RWPE2 (cell line): ENCODE measurements around the gene GSDMA.

Source experiments
- ATAC-seq: fragments of 200-7000 bp; cut with Tn5 transposase; 3 replicates; pipeline ENCODE4 v1.9.1; 2021; ENCODE audit warnings: low read depth
- DNase-seq: peaks from one replicate; pipeline ENCODE4 v3.0.0-alpha.2; 2020; ENCODE audit warnings: low spot score
- H3K27ac ChIP-seq: fragments of 450-650 bp; 2 replicates; pipeline ENCODE4 v1.5.1; 2017; ENCODE audit warnings: mild to moderate bottlenecking; ENCODE audit not compliant: poor library complexity, severe bottlenecking
- H3K27me3 ChIP-seq: fragments of 250-450 bp; sonication (Bioruptor Pico); 2 replicates; pipeline ENCODE4 v1.5.1; 2021; ENCODE audit warnings: mild to moderate bottlenecking, moderate library complexity; ENCODE audit not compliant: insufficient read depth, poor library complexity, severe bottlenecking
- H3K36me3 ChIP-seq: fragments of 250-450 bp; sonication (Bioruptor Pico); 2 replicates; pipeline ENCODE4 v1.5.1; 2020; ENCODE audit warnings: low read depth, mild to moderate bottlenecking, moderate library complexity
- H3K4me1 ChIP-seq: fragments of 250-450 bp; sonication (Bioruptor Pico); 2 replicates; pipeline ENCODE4 v1.5.1; 2021; ENCODE audit warnings: mild to moderate bottlenecking, moderate library complexity; ENCODE audit not compliant: insufficient read depth, poor library complexity, severe bottlenecking
- H3K4me3 ChIP-seq: fragments of 250-450 bp; sonication (Bioruptor Pico); 2 replicates; pipeline ENCODE4 v1.5.1; 2021; ENCODE audit warnings: mild to moderate bottlenecking, moderate library complexity; ENCODE audit not compliant: severe bottlenecking
- H3K9me3 ChIP-seq: fragments of 250-450 bp; sonication (Bioruptor Pico); 2 replicates; pipeline ENCODE4 v1.5.1; 2021; ENCODE audit warnings: mild to moderate bottlenecking, moderate library complexity; ENCODE audit not compliant: severe bottlenecking
- TF ChIP-seq, protein P1 (sequence below): fragments of 450-650 bp; IDR thresholded peaks from one replicate; pipeline ENCODE4 v1.5.1; 2017; ENCODE audit warnings: mild to moderate bottlenecking, moderate library complexity; ENCODE audit not compliant: poor library complexity, severe bottlenecking

GSDMA gene

DNA sequence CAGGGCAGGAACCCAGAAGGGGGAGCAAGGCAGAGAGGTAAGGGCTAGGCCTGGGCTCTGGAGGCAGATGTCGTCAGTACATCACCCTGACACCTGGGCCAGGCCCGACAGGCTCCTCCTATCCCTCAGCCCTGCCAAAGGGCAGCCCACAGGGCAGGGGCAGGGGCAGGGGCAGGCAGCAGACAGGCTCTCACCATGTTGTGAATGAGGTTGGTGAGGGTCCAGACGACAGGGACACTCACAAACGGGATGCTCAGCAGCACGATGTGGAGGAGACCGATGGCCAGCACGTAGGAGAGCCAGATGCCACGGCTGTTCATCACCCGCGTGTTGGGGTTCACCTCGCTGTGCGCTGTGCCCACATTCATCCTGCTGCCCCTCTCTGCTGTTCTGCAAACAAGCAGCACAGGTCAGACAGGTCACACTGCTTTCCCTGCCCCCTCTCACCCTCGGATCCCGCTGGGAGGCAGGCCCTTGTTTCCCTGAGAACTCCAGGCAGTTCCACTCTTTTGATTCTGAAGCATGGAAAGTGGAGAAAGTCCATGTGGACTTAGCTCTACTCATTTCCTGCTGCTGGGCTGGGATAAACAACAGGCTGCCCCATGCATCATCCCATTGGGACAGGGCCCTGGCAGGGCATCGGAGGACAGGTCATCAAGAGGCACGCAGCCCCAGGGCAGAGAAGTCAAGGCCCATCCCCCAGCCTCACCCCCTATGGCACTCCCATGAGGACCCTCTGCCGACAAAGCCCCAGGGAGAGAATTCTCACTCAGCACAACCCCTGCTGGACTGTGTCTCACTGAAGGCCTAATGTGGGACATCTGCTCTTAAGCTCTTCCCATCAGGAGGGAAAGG is 38.7 kb upstream of the GSDMA start:
- no peaks in the 10 kb centered on the region for H3K27me3 ChIP-seq
- no peaks in the 10 kb centered on the region for H3K9me3 ChIP-seq
- H3K36me3 ChIP-seq, result peaks cover 20% of the 10 kb centered on the region
- peaks cover 11% of the 10 kb centered on the region for H3K4me1 ChIP-seq
- DNase-seq (no peak), ATAC-seq (no peak)
- TF ChIP-seq, protein P1, sequence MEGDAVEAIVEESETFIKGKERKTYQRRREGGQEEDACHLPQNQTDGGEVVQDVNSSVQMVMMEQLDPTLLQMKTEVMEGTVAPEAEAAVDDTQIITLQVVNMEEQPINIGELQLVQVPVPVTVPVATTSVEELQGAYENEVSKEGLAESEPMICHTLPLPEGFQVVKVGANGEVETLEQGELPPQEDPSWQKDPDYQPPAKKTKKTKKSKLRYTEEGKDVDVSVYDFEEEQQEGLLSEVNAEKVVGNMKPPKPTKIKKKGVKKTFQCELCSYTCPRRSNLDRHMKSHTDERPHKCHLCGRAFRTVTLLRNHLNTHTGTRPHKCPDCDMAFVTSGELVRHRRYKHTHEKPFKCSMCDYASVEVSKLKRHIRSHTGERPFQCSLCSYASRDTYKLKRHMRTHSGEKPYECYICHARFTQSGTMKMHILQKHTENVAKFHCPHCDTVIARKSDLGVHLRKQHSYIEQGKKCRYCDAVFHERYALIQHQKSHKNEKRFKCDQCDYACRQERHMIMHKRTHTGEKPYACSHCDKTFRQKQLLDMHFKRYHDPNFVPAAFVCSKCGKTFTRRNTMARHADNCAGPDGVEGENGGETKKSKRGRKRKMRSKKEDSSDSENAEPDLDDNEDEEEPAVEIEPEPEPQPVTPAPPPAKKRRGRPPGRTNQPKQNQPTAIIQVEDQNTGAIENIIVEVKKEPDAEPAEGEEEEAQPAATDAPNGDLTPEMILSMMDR, result no peak
- H3K4me3 ChIP-seq, result no peak overlapping the region
- no peak overlapping the region for H3K27ac ChIP-seq

DNA sequence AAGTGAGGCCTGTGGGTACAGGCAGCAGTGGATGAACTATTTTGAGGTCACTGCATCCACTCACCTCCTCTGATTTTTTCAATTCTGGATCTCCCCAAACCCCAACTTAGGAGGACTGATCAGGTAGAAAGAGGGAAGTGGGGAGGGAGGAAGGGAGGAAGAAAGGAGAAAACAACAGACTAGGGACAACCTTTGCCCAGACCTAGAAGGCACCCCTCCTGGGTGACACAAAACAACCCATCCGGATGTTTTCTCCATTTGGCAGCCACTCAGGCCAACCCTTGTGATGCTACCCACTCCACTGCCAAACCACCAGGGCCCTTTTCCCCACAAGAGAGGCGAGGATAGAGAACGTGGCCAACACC is 38.1 kb upstream of the GSDMA start:
- DNase-seq (no peak), ATAC-seq (no peak)
- Histone ChIP-seq H3K36me3 (peaks cover 20% of the 10 kb centered on the region), H3K9me3 (no peaks in the 10 kb centered on the region), H3K27ac (no peak overlapping the region), H3K4me1 (peaks cover 16% of the 10 kb centered on the region), H3K4me3 (no peak overlapping the region), H3K27me3 (no peaks in the 10 kb centered on the region)
- TF ChIP-seq, protein P1, result no peak

DNA sequence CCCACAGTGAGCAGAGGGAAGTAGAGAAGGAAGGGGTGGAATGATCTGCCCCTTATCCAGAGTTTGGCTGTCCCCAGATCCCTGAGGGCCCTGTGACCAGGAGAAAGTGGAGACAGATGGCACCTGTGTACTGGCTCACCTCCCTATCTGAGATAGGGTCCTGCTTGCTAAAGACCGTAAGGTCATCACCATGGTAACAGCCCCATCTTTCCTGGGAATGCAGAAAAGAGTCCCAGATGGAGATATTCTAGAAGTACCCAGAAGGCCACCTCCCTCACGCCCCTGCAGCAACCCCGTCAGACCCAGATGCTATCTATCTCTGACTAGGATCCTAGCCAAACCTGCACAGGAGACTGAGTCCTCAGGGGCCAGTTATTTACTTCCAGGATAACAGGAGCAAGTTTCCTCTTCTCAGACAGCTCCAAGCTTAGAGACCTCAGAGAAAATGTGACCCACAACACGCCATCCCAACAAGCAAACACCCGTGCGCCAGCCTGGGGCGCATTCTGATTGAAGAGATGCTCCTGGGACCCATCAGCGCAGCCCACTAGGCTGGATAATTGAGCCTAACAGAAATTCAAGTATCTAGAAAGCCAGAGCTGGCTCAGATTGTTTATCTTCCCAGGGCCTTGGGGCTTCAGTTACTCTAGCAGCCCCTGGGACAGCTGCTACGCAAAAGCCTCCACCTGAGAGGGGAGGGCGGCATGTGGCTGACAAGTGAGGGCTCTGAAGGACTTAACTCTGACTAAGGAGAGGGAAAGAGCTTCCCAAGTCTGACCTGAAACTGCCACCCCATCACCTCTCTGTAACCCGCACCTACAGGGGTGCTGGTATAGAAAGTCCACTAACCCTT is 37.3 kb upstream of the GSDMA start:
- TF ChIP-seq, protein P1, result no peak
- Histone ChIP-seq H3K27ac (no peak overlapping the region), H3K4me3 (no peak overlapping the region), H3K9me3 (no peaks in the 10 kb centered on the region), H3K27me3 (no peaks in the 10 kb centered on the region), H3K4me1 (peaks cover 19% of the 10 kb centered on the region), H3K36me3 (peaks cover 20% of the 10 kb centered on the region)
- ATAC-seq (no peak), DNase-seq (no peak)

DNA sequence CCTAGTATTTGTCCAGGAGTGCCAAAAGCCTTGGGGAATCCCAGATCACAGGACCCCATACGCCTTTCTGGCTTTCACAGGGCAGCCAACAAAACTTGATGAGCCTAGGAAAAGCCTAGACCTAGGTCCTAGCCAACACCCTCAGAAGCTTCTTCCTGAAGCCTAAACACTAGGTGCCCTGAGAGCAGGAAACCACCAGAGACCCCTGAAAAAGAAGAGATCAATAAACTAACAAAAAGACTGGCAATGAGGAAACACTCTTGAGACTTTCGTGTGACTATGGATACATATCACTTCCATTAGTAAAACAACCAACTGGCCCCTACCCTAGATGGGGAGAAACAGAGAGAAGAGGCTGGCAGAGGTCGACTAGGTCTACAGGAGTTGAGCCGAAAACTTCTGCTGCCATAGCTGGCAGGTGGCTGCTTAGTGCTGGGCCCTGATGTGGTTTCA is 36.6 kb upstream of the GSDMA start:
- Histone ChIP-seq H3K9me3 (no peaks in the 10 kb centered on the region), H3K4me1 (peaks cover 19% of the 10 kb centered on the region), H3K27ac (peak overlapping the region; percentile 29), H3K4me3 (peak overlapping the region; percentile 59), H3K27me3 (no peaks in the 10 kb centered on the region), H3K36me3 (peaks cover 20% of the 10 kb centered on the region)
- ATAC-seq, result no peak
- TF ChIP-seq, protein P1, result no peak
- DNase-seq, result no peak
